DOHH2 (cell line): ENCODE data around the gene ATP8B4.

Source experiments
- H3F3A ChIP-seq: fragments of 200-600 bp; sonication (generic), shearing (Covaris generic); 2 replicates; pipeline ENCODE4 v1.6.0; 2016; ENCODE audit warnings: antibody characterized with exemption, mild to moderate bottlenecking; ENCODE audit not compliant: control insufficient read depth, insufficient read depth
- H3K27ac ChIP-seq: fragments of 200-600 bp; sonication (generic); 2 replicates; pipeline ENCODE4 v1.5.1; 2014; ENCODE audit warnings: low read depth, mild to moderate bottlenecking, low read length, moderate library complexity
- H3K27me3 ChIP-seq: fragments of 200-600 bp; sonication (generic); 2 replicates; pipeline ENCODE4 v1.6.1; 2014; ENCODE audit warnings: mild to moderate bottlenecking, low read length, mixed read lengths; ENCODE audit not compliant: control insufficient read depth
- H3K36me3 ChIP-seq: fragments of 200-600 bp; sonication (generic); 2 replicates; pipeline ENCODE4 v1.6.1; 2014; ENCODE audit warnings: mild to moderate bottlenecking, low read length, moderate library complexity, mixed read lengths; ENCODE audit not compliant: control insufficient read depth
- H3K4me1 ChIP-seq: fragments of 200-600 bp; sonication (generic); 2 replicates; pipeline ENCODE4 v1.6.1; 2014; ENCODE audit warnings: mild to moderate bottlenecking, low read length, mixed read lengths; ENCODE audit not compliant: control insufficient read depth
- H3K4me2 ChIP-seq: fragments of 200-600 bp; sonication (generic); 2 replicates; pipeline ENCODE4 v1.6.0; 2014; ENCODE audit warnings: mild to moderate bottlenecking, low read length, moderate library complexity
- H3K4me3 ChIP-seq: fragments of 200-600 bp; sonication (generic); 2 replicates; pipeline ENCODE4 v1.5.1; 2014; ENCODE audit warnings: mild to moderate bottlenecking, low read length, mixed read lengths
- H3K79me2 ChIP-seq: fragments of 200-600 bp; sonication (generic); 2 replicates; pipeline ENCODE4 v1.6.1; 2014; ENCODE audit warnings: mild to moderate bottlenecking, low read length, mixed read lengths; ENCODE audit not compliant: control insufficient read depth
- H3K9me2 ChIP-seq: fragments of 200-600 bp; sonication (generic); replicated peaks from 2 replicates; pipeline ENCODE4 v1.6.1; 2014; ENCODE audit warnings: mild to moderate bottlenecking, low read length, mixed read lengths; ENCODE audit not compliant: control insufficient read depth
- H3K9me3 ChIP-seq: fragments of 200-600 bp; sonication (generic); 2 replicates; pipeline ENCODE4 v1.6.1; 2014; ENCODE audit warnings: antibody characterized with exemption, low read length, mixed read lengths; ENCODE audit not compliant: control insufficient read depth, insufficient read depth
- H4K20me1 ChIP-seq: fragments of 200-600 bp; sonication (generic); 2 replicates; pipeline ENCODE4 v1.6.0; 2014; ENCODE audit warnings: low read depth, mild to moderate bottlenecking, antibody characterized with exemption, low read length, moderate library complexity; ENCODE audit not compliant: control insufficient read depth, insufficient read depth
- CTCF ChIP-seq: fragments of 200-600 bp; sonication (generic); IDR thresholded peaks from one replicate; pipeline ENCODE4 v1.5.1; 2014; ENCODE audit warnings: antibody characterized with exemption, mild to moderate bottlenecking, low read depth, low read length; ENCODE audit not compliant: poor library complexity, severe bottlenecking
- EZH2phosphoT487 ChIP-seq: fragments of 200-600 bp; sonication (generic); IDR thresholded peaks from 2 replicates; pipeline ENCODE4 v1.6.1; 2017; ENCODE audit warnings: borderline replicate concordance, mild to moderate bottlenecking, antibody characterized with exemption, low read length, moderate library complexity, mixed read lengths

Gene ATP8B4

GRCh38 chr15:50071551-50072258, 47.3 kb downstream of the ATP8B4 start:
- Histone ChIP-seq H3K9me3 (no peaks in the 10 kb centered on the region), H3K36me3 (no peaks in the 10 kb centered on the region), H4K20me1 (no peaks in the 10 kb centered on the region), H3F3A (no peaks in the 10 kb centered on the region), H3K4me1 (no peaks in the 10 kb centered on the region), H3K9me2 (no peaks in the 10 kb centered on the region), H3K4me3 (no peak overlapping the region), H3K27ac (no peak overlapping the region), H3K4me2 (no peak overlapping the region), H3K79me2 (no peaks in the 10 kb centered on the region), H3K27me3 (no peaks in the 10 kb centered on the region)
- TF ChIP-seq CTCF (no peak), EZH2phosphoT487 (no peak)

GRCh38 chr15:50068016-50068415, 51.0 kb downstream of the ATP8B4 start:
- H4K20me1 ChIP-seq = no peaks in the 10 kb centered on the region
- H3K4me2 ChIP-seq = no peak overlapping the region
- H3K36me3 ChIP-seq = no peaks in the 10 kb centered on the region
- H3K9me2 ChIP-seq = no peaks in the 10 kb centered on the region
- H3K79me2 ChIP-seq = no peaks in the 10 kb centered on the region
- no peak overlapping the region for H3K4me3 ChIP-seq
- H3K9me3 ChIP-seq = no peaks in the 10 kb centered on the region
- TF ChIP-seq EZH2phosphoT487 = no peak
- no peak for TF ChIP-seq CTCF
- no peak overlapping the region for H3K27ac ChIP-seq
- no peaks in the 10 kb centered on the region for H3K4me1 ChIP-seq
- H3K27me3 ChIP-seq = peaks cover 16% of the 10 kb centered on the region
- no peaks in the 10 kb centered on the region for H3F3A ChIP-seq

GRCh38 chr15:50067254-50067653, 51.8 kb downstream of the ATP8B4 start:
- no peaks in the 10 kb centered on the region for H3K4me1 ChIP-seq
- H3K4me2 ChIP-seq = no peak overlapping the region
- H3F3A ChIP-seq = no peaks in the 10 kb centered on the region
- no peaks in the 10 kb centered on the region for H3K36me3 ChIP-seq
- H3K4me3 ChIP-seq = no peak overlapping the region
- no peaks in the 10 kb centered on the region for H3K9me3 ChIP-seq
- H3K79me2 ChIP-seq = no peaks in the 10 kb centered on the region
- no peaks in the 10 kb centered on the region for H4K20me1 ChIP-seq
- no peak overlapping the region for H3K27ac ChIP-seq
- peaks cover 16% of the 10 kb centered on the region for H3K27me3 ChIP-seq
- TF ChIP-seq EZH2phosphoT487 = no peak
- TF ChIP-seq CTCF = no peak
- no peaks in the 10 kb centered on the region for H3K9me2 ChIP-seq
